HEK293T (cell line): ENCODE measurements around the gene CALML6.

Experiments used
- ARNT ChIP-seq: fragments of 450-650 bp; IDR thresholded peaks from 2 replicates; pipeline ENCODE4 v1.6.1; 2017; ENCODE audit warnings: mild to moderate bottlenecking
- BHLHE40 ChIP-seq: fragments of 450-650 bp; IDR thresholded peaks from 2 replicates; pipeline ENCODE4 v1.6.1; 2016; ENCODE audit warnings: mild to moderate bottlenecking, moderate library complexity, borderline replicate concordance
- CTBP1 ChIP-seq: fragments of 450-650 bp; IDR thresholded peaks from 2 replicates; pipeline ENCODE4 v1.6.1; 2016; ENCODE audit warnings: borderline replicate concordance
- ELF4 ChIP-seq: fragments of 450-650 bp; IDR thresholded peaks from 2 replicates; pipeline ENCODE4 v1.6.1; 2017; ENCODE audit warnings: antibody characterized with exemption
- FOXK2 ChIP-seq: fragments of 450-650 bp; IDR thresholded peaks from 2 replicates; pipeline ENCODE4 v1.6.1; 2016; ENCODE audit warnings: mild to moderate bottlenecking
- FOXM1 ChIP-seq: fragments of 450-650 bp; IDR thresholded peaks from 2 replicates; pipeline ENCODE4 v1.6.1; 2017; ENCODE audit warnings: mild to moderate bottlenecking, borderline replicate concordance
- HDGF ChIP-seq: fragments of 450-650 bp; IDR thresholded peaks from 2 replicates; pipeline ENCODE4 v1.6.1; 2017; ENCODE audit warnings: antibody characterized with exemption, borderline replicate concordance
- NFRKB ChIP-seq: fragments of 450-650 bp; IDR thresholded peaks from 2 replicates; pipeline ENCODE4 v1.6.1; 2016; ENCODE audit warnings: mild to moderate bottlenecking, moderate library complexity
- SP1 ChIP-seq: fragments of 450-650 bp; IDR thresholded peaks from 2 replicates; pipeline ENCODE4 v1.6.1; 2017
- SUZ12 ChIP-seq: fragments of 450-650 bp; IDR thresholded peaks from 2 replicates; pipeline ENCODE4 v1.6.1; 2016; ENCODE audit warnings: mild to moderate bottlenecking
- TARDBP ChIP-seq: fragments of 450-650 bp; IDR thresholded peaks from 2 replicates; pipeline ENCODE4 v1.6.1; 2016

DNA sequence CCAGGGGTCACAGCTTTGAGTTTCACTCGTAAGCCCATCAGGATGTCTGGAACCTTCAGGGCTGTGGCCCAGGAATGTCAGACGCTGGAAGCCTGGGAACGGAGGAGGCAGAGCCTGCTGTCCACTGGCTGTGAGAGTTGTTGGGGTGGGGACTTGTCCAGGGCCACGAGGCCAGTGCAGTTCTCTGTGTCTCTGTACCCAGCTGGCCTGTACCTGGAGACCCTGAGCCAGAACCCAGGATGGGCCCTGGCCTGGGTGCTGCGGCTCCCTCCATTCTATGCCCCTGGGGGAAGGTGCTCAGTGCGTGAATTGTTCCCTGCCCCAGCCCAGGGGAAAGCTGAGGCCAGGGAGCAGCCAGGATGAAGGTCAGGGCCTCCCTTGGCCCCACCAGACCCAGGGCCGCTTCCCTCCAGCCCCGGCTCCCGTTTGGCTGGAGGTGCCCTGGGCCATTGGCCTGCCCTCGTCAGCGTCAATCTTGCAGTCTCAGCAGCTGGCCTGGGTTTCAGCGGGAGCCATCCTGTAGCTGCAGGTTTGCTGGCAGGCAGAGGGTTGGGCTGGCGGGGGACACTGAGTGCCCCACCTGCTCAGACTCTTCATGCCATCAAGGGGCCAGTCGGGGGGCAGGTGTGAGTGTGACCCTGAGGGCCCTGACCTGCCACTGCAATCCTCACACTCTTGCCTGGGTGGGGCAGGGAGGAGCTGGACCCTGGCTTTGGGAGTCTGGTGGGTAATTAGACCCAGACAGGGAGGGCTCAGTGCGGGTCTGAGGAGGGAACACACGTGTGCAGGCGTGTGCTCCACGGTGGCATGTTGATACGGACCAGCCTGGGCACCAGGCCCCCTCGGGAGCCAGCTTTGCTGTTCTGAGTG lies 724 bp upstream of the CALML6 start:
- TF ChIP-seq FOXK2 (no peak), ARNT (no peak), SUZ12 (no peak), FOXM1 (no peak), ELF4 (no peak), SP1 (no peak), BHLHE40 (no peak), TARDBP (no peak), CTBP1 (no peak), HDGF (no peak), NFRKB (no peak)
